Stimulated activated naive CD4-positive, alpha-beta T cell (primary cell): Measurements from ENCODE around the gene DPCD.

Experiments
- DNase-seq, 6 experiments: peaks; one replicate each; lab custom pipeline; 2025; lab: John Stamatoyannopoulos, UW

Gene DPCD

DNA sequence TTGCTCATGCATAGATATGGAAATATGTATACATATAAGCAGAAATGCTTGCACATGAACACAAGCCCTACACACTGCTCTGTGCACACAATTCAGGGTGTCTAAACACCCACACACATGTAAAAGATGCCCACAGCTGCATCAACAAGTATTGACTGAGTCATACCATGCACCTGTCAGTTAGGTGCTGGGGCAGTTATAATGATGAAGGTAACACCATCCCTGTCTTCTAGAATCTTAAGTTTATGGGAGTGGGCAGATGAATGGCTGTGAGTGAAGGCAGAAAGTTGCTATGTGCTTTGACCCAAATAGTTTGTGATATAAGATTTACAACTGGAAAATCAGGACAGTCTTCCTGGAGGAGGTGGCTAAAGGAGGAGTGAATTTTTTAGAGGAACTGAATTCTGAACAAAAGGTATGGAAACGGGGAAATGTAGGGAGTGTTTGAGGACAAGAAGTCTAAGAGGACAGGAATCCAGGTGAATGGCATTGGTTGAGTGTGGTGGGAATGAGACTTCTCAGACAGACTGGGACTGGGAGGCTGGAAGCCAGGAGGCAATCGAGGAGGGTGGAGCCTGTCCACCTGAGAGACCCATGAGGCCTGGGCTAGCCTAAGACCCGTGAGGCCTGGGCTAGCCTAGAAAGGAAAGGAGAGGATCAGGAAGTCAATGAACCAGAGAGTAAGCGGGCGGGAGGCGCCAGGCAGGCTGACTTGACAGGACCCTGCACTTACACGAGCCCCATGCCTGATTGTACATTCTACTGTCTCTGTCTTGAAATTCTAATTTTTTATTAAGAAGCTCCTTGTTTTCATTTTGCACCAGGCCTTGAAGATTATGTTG is 20.7 kb upstream of the DPCD start:
- no peak for DNase-seq

DNA sequence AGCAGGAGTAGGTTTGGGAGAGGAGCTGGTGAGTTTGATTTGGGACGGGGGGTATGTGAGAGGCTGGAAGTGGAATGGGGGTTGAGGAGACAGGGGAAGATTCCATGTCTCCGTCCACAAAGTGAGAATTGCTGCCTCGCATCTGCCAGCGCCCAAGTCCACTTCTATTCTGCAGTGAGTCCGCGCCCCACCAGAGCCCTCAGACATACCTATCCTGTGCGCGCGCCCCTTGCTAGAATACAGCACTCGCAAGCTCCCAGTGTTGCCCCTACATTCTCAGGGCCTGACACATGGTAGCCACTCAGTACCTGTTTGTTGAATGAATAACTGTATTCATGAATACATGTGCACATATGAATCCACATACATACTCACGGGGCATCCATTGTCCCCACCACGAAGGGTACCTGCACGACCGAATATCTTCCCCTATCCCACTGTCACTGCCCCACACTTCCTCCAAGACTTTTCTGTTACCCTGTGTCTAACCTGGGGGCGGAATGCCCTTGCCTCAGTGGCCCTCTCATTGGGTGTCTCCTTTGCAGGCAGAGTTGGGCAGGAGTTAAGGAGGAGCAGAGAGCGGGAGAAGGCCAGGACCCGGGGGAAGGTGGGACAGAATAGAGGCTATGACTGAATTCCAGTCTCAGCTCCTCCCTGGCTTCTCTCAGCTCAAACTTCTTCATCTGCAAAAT is 19.9 kb upstream of the DPCD start:
- no peak for DNase-seq

DNA sequence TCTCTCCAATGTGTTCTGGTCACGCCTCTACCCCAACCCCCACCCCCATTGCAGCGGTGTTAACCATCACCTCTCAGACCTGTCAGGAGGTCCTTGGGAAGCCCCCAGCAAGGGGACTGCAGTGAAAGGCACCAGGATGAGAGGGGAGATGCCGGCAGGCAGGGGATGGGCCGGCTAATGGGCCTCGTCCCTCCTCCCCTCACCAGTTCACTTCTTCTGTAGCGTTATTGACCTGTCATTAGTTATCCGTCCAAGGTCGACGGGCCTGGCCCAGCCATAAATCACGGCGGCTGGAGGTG is 18.8 kb upstream of the DPCD start:
- no peak for DNase-seq

DNA sequence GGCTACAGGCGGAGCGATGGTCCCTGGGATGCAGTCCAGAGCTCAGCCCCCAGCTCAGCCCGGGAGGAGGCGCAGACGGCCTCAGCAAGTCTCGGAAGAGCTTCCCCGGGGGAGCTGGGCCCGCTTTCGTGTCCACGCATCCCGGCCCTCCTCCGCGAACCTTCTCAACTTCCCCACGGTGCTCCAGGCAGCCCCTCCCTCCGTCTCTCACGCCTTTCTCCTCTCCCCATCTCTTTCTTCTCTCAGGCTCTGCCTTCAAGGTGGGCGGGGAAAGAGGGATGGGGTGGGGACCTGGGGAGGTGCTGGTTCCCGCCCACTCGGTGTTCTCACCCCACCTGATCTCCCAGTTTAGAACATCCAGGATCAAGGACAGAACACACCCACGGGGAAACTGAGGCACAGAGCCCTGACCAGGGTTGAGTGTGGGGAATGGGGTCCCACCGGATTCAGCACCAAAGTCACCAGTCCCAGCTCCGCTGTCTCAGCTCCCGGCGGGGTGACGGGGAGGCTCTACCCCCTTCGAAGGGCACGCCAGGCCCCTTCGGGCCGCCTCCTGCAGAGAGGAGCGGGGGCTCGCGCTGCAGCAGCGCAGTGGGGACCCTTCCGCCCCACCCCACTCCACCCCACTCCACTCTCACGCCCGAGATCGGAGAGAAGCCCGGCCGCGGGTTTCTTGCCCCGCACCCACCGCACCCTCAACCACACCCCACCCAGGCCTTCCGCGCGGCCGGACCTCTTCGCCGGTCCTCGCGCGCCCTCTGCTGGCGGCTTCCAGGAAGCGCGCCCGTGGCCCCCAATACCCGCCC is 18.3 kb upstream of the DPCD start:
- peak; percentile 44 to 82 (median 71) for DNase-seq

DNA sequence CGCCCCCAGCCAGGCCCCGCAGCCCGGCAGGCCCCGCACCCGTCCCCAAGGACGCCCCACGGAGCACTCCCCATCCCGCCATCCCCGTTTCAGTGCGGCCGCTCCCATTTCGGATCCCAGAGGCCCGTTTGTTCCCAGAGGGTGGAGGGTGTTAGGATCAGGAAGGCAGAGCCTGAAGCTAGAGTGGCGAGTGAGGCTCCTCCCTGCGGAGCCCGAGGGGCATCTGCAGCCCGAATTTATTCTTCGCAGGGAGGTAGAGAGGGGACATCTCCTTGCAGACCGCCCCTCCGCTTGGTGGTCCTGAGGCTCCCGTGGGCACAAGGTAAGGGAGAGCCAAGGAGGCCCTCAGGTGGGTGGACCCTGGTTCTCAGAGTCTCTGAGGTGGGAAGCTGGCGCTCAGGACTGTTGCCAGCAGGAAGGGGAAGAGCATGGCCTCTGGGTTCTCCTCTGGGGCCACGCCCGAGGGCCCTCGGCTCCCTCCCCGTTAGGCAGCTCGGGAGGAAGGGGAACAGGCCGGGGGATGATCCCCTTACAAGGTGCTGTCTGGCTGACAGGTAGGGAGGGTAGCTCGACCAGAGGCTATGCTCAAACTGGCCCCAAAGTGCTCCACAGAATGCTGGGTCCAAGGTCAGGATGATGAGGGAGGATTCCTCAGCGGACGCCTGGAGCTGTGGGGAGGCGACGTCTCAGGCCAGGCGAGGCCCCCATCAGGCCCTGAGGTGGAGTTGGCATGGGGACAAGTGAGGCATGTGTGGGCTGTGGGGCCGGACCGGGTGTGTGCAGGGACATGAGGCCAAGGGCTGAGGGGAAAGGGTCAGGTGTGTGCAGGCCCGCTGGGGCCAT is 17.5 kb upstream of the DPCD start:
- no peak for DNase-seq

DNA sequence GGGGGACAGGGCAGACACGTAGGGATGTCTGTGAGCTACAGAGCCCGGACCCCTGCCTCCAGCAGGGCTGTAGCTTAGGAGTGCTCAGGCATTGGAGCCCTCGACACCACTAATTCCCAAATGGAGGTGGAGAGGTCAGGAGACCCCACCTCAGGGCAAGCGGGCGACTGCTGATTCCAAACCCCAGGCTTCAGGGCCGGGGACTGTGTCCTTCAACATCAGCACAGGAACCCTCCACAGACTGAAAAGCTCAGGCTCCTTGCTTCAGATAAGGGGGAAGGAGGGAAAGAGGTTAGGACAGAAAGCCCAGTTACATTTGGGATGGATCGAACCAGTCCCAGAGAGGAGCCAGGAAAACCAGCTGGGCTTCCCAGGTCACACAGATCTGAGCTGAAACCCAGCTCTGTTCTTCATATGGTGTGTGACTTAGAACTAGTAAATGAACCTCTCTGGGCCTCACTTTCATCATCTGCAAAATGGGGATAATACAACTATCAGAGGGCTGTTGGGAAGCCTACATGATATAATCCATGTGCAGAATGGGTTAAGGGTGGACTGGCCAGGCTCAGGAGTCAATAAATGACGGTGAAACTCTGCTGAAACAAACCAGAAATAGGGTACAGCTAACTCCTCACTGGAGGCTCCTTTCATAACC is 16.7 kb upstream of the DPCD start:
- DNase-seq = no peak

DNA sequence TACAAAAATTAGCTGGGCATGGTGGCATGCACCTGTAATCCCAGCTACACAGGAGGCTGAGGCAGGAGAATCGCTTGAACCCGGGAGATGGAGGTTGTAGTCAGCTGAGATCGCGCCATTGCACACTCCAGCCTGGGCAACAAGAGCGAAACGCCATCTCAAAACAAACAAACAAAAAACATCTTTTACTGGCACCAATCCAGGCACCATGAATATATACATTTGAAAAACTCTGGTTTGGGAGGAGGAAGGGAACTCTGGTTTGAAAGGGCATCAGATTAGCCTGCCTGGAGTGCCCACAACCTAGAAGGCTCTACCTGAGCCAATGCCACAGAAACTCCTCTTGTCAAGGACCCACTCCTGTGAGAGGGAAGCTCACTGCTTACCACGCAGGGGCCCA is 16.0 kb upstream of the DPCD start:
- no peak for DNase-seq

DNA sequence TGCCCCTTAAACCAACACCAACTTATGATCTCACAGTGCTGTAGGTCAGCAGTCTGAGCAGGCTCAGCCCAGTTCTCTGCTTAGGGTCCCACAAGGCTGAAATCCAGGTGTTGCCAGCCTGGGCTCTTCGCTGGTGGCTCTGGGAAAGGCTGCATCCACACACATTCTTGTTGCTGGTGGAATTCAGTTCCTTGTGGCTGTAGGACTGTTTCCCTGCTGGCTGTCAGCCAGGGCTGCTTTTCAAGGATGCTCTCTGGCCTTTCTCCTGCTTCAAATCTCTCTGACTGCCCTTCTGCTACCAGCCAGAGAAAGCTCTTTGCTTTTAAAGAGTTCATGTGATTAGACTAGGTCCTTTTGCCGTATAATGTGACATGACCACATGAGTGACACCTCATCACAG is 15.3 kb upstream of the DPCD start:
- no peak for DNase-seq

DNA sequence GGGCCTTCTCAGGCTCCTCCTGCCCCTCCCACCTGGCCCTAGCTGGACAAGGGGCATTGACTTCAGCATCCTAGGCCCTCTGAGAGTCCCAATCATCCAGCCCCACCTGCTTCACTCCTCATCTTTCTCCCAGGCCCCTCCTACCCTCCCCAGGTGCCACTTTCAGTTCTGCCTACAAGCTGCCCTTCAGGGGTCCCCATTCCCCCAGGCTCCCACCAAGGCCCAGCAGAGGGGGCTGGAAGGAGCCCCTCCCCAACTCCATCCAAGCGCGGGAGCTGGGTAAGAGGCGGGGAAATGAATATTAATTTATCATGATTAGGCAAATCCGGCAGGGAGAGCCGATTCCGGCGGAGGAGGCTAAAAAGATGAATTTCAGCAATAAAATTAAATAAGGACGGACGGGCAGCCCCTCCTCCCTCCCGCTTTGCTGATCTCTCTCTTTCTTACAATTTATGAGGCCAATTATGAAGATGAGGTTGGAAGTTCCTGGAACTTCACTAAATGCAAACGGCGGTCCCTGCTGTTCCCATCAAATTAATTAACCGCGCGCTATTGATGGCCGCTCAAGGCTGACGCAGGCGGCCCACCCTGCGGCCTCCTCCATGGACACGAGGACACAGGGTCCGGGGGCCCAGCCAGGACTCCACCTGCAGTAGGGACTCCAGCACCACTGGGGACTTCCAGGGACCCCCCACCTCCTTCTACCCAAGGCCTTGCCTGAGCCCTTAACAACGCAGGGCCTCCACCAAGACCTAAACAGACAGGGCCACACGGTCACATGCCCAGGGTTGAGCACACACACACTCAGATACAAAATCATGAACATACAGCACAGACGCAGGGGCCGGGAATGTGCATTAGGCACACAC is 14.0 kb upstream of the DPCD start:
- no peak for DNase-seq

DNA sequence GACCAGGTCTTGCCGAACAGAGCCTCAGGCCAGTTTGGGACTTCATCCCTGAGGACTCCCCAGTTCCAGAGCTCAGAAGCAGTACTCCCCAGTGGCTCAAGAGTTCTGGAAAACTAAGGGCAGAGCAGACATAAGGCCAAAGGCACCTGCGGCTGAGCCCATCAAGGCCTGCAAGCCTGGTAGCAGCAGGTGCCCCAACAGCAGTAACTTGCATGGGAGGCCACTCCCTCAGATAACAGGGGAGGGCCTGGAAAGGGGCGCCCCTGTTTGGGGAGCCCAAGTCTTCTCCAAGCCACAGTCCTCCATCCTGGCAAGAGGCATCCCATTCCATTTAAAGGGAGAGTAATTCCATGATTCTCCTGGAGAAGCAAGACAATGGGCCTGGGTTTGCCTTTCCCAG is 13.0 kb upstream of the DPCD start:
- no peak for DNase-seq

DNA sequence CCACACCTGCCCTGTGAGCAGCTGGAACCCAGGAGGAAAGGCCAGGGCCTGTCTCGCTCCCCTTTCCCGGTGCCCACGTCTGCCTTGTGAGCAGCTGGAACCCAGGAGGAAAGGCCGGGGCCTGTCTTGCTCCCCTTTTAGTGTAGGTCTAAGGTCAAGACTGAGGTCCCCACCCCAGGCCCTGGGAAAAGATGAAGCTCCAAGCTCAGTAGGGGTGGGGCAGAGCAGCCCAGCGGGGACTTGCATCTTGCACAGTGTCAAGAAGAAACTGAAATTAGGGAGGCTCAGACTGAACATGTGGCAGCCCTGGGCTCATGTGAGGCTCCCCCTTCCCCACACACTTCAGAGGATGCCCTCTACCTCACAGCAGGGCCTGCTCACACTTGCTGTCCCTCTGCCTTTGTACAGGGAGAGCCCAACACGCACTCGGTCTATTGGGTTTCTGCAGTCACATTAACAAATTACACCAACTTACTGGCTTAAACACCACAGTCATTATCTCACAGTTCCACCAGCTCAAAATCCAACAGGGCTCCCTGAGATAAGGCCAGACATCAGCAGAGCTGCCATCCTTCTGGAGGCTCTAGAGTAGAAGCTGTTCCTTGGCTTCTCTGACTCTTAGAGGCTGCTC is 12.4 kb upstream of the DPCD start:
- DNase-seq = no peak

DNA sequence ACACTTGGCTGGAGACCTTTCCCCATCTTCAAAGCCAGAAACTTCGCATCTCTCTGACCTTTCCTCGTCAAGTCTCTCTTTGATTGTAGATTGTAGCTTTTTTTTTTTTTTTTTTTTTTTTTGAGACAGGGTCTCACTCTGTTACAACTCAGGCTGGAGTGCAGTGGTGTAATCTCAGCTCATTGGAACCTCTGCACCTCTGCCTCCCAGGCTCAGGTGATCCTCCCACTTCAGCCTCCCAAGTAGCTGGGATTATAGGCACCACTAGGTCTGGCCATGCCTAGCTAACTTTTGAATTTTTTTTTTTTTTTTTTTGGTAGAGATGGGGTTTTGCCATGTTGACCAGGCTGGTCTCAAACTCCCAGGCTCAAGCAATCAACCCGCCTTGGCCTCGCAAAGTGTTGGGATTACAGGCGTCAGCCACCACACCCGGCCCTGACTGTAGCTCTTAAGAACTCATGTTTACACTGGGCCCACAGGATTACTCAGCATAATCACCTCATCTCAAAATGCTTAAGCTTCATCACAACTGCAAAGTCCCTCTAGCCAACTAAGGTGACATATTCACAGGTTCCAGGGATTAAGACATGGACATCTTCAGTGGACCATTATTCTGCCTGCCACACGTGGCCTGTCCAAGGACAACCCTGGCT is 11.8 kb upstream of the DPCD start:
- DNase-seq = no peak

DNA sequence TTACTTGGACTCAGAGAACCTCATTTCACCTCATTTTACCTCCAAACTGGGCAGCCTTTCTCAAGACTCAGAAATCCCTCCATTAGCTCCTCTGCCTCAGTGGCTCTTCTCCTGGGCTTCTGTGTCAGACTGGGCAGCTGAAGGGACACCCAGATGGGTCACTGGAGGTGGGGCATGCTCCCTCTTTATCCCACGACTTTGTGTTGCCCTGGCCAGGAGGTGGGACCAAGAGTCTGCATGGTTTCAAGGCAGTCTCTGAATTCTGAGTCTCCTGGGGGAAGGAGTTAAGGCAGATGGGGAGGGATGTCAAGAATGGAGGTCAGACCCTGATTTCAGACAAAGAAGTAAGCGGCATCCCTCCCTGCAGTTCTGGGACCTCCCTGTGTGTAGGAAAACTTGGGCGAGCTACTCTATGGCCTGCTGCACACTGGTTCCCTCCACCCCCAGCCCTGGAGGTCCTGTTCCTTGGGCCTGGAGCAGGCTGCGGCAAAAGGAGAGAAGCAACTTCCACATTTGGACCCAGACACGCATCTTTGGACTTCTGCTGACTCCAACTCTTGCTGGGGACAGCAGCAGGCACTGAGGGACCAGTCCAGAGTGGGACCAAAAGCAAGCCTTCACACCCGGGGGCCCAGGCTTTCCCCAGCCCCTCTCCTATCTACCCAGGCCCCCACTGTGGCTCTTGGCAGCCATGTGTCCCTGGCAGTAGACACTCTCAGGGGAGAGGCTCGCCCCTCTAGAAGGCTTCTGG is 10.8 kb upstream of the DPCD start:
- no peak for DNase-seq

DNA sequence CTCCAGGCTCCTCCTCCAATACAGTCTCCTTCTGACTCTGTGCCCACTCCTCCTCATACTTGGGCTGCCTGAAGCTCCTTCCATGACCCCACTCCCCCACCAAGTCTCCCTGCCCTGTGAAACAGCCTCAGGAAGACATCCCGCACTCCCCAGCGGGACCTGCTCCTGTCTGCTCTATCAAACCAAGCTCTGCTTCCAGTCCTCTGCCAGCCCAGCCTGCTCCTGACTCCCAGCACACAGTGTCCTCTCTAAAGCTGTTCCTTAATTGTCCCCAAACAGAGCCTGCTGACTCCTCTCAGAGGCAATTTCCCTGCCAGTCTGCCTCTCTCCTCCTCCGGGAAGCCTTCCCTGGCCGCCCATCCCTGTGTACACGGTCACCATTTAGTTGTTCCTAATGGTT is 9.9 kb upstream of the DPCD start:
- no peak for DNase-seq

DNA sequence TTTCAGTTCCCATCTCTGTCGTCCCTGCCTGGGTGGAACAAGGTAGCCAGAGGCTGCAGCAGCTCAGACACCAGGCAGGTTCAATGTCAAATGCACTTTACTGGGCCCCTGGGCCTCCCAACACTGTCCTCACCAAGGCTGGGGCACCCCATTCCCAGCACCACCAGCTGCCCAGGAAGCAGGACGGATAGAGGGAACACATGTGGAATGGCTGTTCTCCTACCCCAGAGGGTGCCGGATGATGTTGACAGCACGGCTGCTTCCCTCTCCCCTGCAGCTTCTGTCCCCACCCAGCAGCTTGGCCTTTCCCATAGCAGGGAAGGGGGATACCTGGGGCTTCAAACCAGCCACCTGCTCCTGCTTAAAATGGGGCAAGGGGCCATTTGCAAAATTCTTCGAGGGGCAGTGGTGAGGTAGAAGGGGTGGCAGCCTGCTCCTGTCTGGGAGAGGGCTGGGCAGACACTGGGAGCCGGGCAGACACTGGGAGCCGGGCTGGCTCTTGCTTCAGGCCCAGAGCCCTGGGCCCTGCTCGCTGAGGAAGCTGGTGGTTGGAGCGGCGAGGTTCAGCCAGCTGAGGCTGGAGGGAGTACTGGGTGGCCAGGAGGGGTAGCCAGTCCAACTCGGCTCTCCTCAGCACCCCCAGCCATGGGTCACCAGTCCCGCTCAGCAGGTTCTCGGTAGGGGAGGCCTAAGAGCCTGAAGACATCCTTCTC is 9.2 kb upstream of the DPCD start:
- no peak for DNase-seq

DNA sequence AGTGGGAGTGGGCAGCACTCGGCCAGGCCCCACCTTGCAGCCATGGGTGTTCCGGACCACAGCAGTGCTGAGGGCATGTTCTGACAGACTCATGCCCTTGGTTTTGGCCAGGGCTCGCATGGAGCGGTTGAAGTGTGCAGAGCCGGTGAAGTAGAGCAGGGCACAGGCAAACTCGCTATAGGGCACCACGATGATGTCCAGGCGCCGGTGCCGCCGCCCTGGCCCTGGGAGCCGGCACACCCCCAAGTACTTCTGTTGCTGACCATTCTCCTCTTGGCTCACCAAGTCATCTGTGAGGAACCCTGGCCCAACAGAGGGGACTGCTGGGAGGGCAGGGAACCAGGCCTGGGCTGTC is 8.6 kb upstream of the DPCD start:
- DNase-seq = no peak

DNA sequence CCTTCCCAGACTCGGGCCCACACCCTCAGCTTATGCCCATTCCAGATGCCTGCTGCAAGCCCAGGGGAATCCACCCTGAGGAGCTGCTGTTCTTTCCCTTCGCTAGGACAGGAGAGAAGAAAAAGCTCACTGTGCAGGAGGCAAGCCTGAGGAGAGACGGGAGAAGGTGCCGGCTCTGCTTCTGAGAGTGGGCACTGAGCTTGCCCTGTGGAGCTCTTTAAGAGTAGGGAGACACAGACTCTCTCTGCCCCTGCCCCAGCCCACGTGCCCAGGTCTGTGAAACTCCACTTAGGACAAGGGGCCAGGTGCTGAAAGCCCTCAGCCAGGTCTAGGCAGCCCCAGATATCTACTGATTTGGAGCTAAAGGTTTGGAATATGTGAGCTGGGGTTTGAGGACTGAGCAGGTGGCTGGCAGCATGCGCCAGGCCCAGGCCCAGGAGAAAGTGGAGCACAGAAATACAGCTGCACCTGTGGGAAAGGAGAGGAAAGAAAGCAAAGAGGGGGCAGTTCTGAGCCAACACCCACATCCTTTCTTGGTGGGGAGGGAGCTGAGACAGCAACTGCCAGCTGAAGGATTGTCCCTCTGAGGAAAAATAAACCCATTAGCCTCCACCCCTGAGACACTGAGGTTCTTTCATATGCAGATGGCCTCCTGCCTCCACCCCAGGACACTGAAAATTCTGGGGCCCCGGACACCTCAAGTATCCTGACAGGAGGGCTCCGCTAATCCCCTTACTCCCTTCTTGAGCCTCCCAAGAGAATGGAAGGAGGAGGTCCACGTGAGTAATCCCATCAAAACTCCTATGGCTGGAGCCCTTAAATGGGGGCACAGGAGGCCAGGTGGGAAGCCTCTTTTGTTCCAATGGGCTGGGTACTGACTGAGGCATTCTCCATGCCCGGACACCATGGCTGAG is 7.4 kb upstream of the DPCD start:
- no peak for DNase-seq
